K562 (cell line): Measurements from ENCODE around the gene QPRT.

Experiments used
- CTCF ChIP-seq, 3 experiments: IDR thresholded peaks in 2 of 3; conservative IDR thresholded peaks in 1 of 3; 2 replicates each; pipeline ENCODE4 v1.5.1; 2011 to 2012; ENCODE audit warnings: low read length in 3 of 3, mild to moderate bottlenecking in 3 of 3, control low read depth in 2 of 3, improper control_type of control experiment in 1 of 3, inconsistent platforms in 1 of 3, low read depth in 1 of 3, mixed read lengths in 1 of 3, moderate library complexity in 1 of 3; ENCODE audit not compliant: insufficient read depth in 2 of 3
- E2F1 ChIP-seq: sonication (generic); formaldehyde crosslinking; IDR thresholded peaks from 2 replicates; pipeline ENCODE4 v1.8.1; 2023; ENCODE audit warnings: mild to moderate bottlenecking, missing genetic modification reagents, moderate library complexity
- ETS1 ChIP-seq: conservative IDR thresholded peaks from 2 replicates; pipeline ENCODE4 v1.6.1; 2011; ENCODE audit warnings: low read depth, mild to moderate bottlenecking, low read length; ENCODE audit not compliant: control insufficient read depth
- GABPA ChIP-seq: fragments of 200-800 bp; sonication (Bioruptor generic); conservative IDR thresholded peaks from 2 replicates; pipeline ENCODE4 v1.6.1; 2016; ENCODE audit warnings: low read depth, missing genetic modification characterization, missing compliant biosample characterization
- HDAC6 ChIP-seq: IDR thresholded peaks from 2 replicates; pipeline ENCODE4 v1.6.1; 2012; ENCODE audit warnings: low read depth, mild to moderate bottlenecking, control low read depth, inconsistent platforms, low read length, moderate library complexity
- HNRNPK ChIP-seq: fragments of 200-400 bp; formaldehyde crosslinking; IDR thresholded peaks from one replicate; pipeline ENCODE4 v1.6.1; 2018; ENCODE audit warnings: mild to moderate bottlenecking, low read depth, low read length; ENCODE audit not compliant: poor library complexity, severe bottlenecking
- PHF20 ChIP-seq: fragments of 450-650 bp; IDR thresholded peaks from 2 replicates; pipeline ENCODE4 v1.6.1; 2018; ENCODE audit not compliant: partially characterized antibody
- REST ChIP-seq, 2 experiments: fragments of 450-650 bp; formaldehyde crosslinking in 1 of 2; IDR thresholded peaks; 2 replicates each; pipeline versions ENCODE4 v1.4.0 to v1.6.1; 2014 to 2020; ENCODE audit warnings: mild to moderate bottlenecking in 2 of 2, borderline replicate concordance in 1 of 2, low read depth in 1 of 2
- SIX5 ChIP-seq, 2 experiments: IDR thresholded peaks; 2 replicates each; pipeline ENCODE4 v1.6.1; 2011; ENCODE audit warnings: low read length in 2 of 2, borderline replicate concordance in 1 of 2, low read depth in 1 of 2, mild to moderate bottlenecking in 1 of 2, moderate library complexity in 1 of 2; ENCODE audit not compliant: insufficient read depth in 1 of 2
- SREBF1 ChIP-seq: fragments of 150-350 bp; IDR thresholded peaks from 2 replicates; pipeline ENCODE4 v1.6.1; 2014; ENCODE audit warnings: antibody characterized with exemption, low read depth, low read length, borderline replicate concordance
- ZBTB17 ChIP-seq: fragments of 450-650 bp; formaldehyde crosslinking; IDR thresholded peaks from 2 replicates; pipeline ENCODE4 v1.4.0; 2020; ENCODE audit warnings: mild to moderate bottlenecking
- ZFPM2 ChIP-seq: fragments of 250-450 bp; sonication (Bioruptor Pico); IDR thresholded peaks from 2 replicates; pipeline ENCODE4 v1.5.1; 2022; ENCODE audit warnings: mild to moderate bottlenecking
- ZKSCAN8 ChIP-seq: fragments of 200-800 bp; sonication (Bioruptor generic); IDR thresholded peaks from 2 replicates; pipeline ENCODE4 v1.6.1; 2016; ENCODE audit warnings: missing genetic modification characterization, missing compliant biosample characterization

- TF ChIP-seq CTCF (IDR thresholded peaks at IDR 0.05 in 2 of 3, conservative IDR thresholded peaks at IDR 0.05 in 1 of 3; ENCODE audit: insufficient read depth in 2 of 3, low read depth in 1 of 3, low read length in 3 of 3) (no peak), ZKSCAN8 (CRISPR knock-in tag) (no peak), PHF20 (no peak), ETS1 (no peak), E2F1 (CRISPR knock-in tag) (no peak), GABPA (tag) (no peak), REST (IDR thresholded peaks at IDR 0.05; ENCODE audit: borderline replicate concordance) (no peak), REST (CRISPR knock-in tag; IDR thresholded peaks at IDR 0.05; ENCODE audit: low read depth) (no peak), HNRNPK (no peak), SREBF1 (no peak), ZBTB17 (no peak), SIX5 (IDR thresholded peaks at IDR 0.05; ENCODE audit: borderline replicate concordance in 1 of 2, insufficient read depth in 1 of 2, low read depth in 1 of 2, low read length in 2 of 2) (no peak), ZFPM2 (CRISPR knock-in tag) (no peak), HDAC6 (no peak)
Observed at GRCh38 chr16:29696881-29697331, 17.9 kb downstream of the QPRT start.
